HepG2 (cell line): Measurements from ENCODE around the gene CEBPZOS. TPM values are rescaled to one million over a fixed set of nuclear protein-coding genes. Genes with fewer than 3 reads are reported as not detected.

Experiments used
- HOXA5 ChIP-seq: sonication (generic); formaldehyde crosslinking; IDR thresholded peaks from 2 replicates; pipeline ENCODE4 v1.4.0; 2020; ENCODE audit warnings: missing genetic modification reagents
- NRL ChIP-seq: sonication (generic); formaldehyde crosslinking; IDR thresholded peaks from 2 replicates; pipeline ENCODE4 v1.5.0; 2020; ENCODE audit warnings: missing genetic modification reagents, mild to moderate bottlenecking, moderate library complexity, borderline replicate concordance
- PHF20 ChIP-seq: sonication (generic); formaldehyde crosslinking; IDR thresholded peaks from 2 replicates; pipeline ENCODE4 v1.5.0; 2020; ENCODE audit warnings: mild to moderate bottlenecking, missing genetic modification reagents
- RELA ChIP-seq: sonication (generic); formaldehyde crosslinking; IDR thresholded peaks from 2 replicates; pipeline ENCODE4 v1.4.0; 2020; ENCODE audit warnings: missing genetic modification reagents
- SNRNP70 ChIP-seq: fragments of 200-400 bp; formaldehyde crosslinking; IDR thresholded peaks from 2 replicates; pipeline ENCODE4 v1.6.1; 2017; ENCODE audit warnings: mild to moderate bottlenecking, low read depth, low read length, moderate library complexity
- SRSF1 ChIP-seq: fragments of 200-400 bp; formaldehyde crosslinking; optimal IDR thresholded peaks from 2 replicates; pipeline ENCODE3; 2017; ENCODE audit warnings: mild to moderate bottlenecking, low read depth, low read length, moderate library complexity
- TBX2 ChIP-seq: sonication (generic); formaldehyde crosslinking; IDR thresholded peaks from 2 replicates; pipeline ENCODE4 v1.5.0; 2020; ENCODE audit warnings: missing genetic modification reagents, mild to moderate bottlenecking, borderline replicate concordance
- ZFP62 ChIP-seq: sonication (generic); formaldehyde crosslinking; IDR thresholded peaks from 2 replicates; pipeline ENCODE4 v1.4.0; 2020; ENCODE audit warnings: missing genetic modification reagents
- ZNF256 ChIP-seq: sonication (generic); formaldehyde crosslinking; conservative IDR thresholded peaks from 2 replicates; pipeline ENCODE4 v1.4.0; 2020; ENCODE audit warnings: missing genetic modification reagents
- ZNF333 ChIP-seq: sonication (generic); formaldehyde crosslinking; IDR thresholded peaks from 2 replicates; pipeline ENCODE4 v1.4.0; 2020; ENCODE audit warnings: mild to moderate bottlenecking, missing genetic modification reagents, borderline replicate concordance
- ZNF543 ChIP-seq: sonication (generic); formaldehyde crosslinking; IDR thresholded peaks from 2 replicates; pipeline ENCODE4 v1.4.0; 2020; ENCODE audit warnings: mild to moderate bottlenecking, missing genetic modification reagents
- ZNF652 ChIP-seq: IDR thresholded peaks from 2 replicates; pipeline ENCODE4 v1.6.1; 2016; ENCODE audit warnings: low read depth, borderline replicate concordance
- polyA plus RNA-seq, 8 experiments: library from polyadenylated mRNA; depleted of rRNA in 3 of 8; stranded (reverse) in 7 of 8; unstranded in 1 of 8; fragments of >200 nt; fragmentation: Illumina TruSeq in 4 of 8; extraction: Trizol in 4 of 8; gene quantifications; 2 replicates each; pipeline versions ENCODE4 v1.2.1 to v1.2.3, GENCODE V29; 2011 to 2016; ENCODE audit warnings: low read depth in 4 of 8, missing spikeins in 1 of 8, mixed read lengths in 1 of 8; ENCODE audit not compliant: insufficient read depth in 1 of 8
- total RNA-seq, 5 experiments: library from RNA; depleted of rRNA; stranded (reverse); fragments of >200 nt; fragmentation: Illumina TruSeq; extraction: Trizol; gene quantifications; 2 replicates each; pipeline ENCODE4 v1.2.3, GENCODE V29; 2016; ENCODE audit warnings: low read depth in 1 of 5
- TF ChIP-seq, protein P1 (sequence below): sonication (generic); formaldehyde crosslinking; conservative IDR thresholded peaks from 2 replicates; pipeline ENCODE4 v1.5.0; 2020; ENCODE audit warnings: missing genetic modification reagents
- TF ChIP-seq, protein P2 (sequence below): sonication (generic); formaldehyde crosslinking; IDR thresholded peaks from 2 replicates; pipeline ENCODE4 v1.8.0; 2023; ENCODE audit warnings: mild to moderate bottlenecking, missing genetic modification reagents
- TF ChIP-seq, protein P3 (sequence below): sonication (generic); formaldehyde crosslinking; IDR thresholded peaks from 2 replicates; pipeline ENCODE4 v1.5.0; 2020; ENCODE audit warnings: missing genetic modification reagents

CEBPZOS gene
- total and polyA plus RNA-seq, 2 of the 13 experiments (the other 11 are each of a cell fraction or from before 2014, with no cell fraction given) = 18.6 to 44.7 TPM

DNA sequence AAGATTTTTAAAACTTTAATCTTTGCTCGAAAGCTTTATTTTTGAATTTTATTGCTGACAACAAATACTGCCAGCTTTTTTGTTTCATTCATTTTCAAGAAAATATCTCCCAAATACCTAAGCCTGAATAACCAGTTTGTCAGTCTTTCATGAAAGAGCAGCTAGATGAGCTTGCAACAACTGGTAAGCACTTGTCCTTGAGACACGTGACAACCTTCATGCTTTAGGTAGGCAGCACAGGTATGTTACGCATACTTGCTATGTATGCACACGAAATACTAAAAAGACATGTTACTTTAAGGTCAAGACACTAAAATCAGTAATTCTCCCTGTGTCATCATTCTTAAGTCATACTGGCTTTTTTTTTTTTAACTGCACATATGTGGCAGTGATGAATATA, 22.8 kb downstream of the CEBPZOS start (continued):
- TF ChIP-seq, protein P1, sequence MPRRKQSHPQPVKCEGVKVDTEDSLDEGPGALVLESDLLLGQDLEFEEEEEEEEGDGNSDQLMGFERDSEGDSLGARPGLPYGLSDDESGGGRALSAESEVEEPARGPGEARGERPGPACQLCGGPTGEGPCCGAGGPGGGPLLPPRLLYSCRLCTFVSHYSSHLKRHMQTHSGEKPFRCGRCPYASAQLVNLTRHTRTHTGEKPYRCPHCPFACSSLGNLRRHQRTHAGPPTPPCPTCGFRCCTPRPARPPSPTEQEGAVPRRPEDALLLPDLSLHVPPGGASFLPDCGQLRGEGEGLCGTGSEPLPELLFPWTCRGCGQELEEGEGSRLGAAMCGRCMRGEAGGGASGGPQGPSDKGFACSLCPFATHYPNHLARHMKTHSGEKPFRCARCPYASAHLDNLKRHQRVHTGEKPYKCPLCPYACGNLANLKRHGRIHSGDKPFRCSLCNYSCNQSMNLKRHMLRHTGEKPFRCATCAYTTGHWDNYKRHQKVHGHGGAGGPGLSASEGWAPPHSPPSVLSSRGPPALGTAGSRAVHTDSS = no peak
- TF ChIP-seq ZNF652 (no peak), TBX2 (no peak), HOXA5 (no peak), RELA (CRISPR knock-in tag) (no peak), PHF20 (CRISPR knock-in tag) (no peak), SRSF1 (no peak), NRL (CRISPR knock-in tag) (no peak), SNRNP70 (no peak), ZNF256 (CRISPR knock-in tag) (no peak), ZNF333 (CRISPR knock-in tag) (no peak), ZFP62 (CRISPR knock-in tag) (no peak), ZNF543 (no peak)
- TF ChIP-seq, protein P2, sequence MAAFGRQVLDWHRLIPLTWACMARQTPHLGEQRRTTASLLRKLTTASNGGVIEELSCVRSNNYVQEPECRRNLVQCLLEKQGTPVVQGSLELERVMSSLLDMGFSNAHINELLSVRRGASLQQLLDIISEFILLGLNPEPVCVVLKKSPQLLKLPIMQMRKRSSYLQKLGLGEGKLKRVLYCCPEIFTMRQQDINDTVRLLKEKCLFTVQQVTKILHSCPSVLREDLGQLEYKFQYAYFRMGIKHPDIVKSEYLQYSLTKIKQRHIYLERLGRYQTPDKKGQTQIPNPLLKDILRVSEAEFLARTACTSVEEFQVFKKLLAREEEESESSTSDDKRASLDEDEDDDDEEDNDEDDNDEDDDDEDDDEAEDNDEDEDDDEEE (CRISPR knock-in tag) = no peak
- TF ChIP-seq, protein P3, sequence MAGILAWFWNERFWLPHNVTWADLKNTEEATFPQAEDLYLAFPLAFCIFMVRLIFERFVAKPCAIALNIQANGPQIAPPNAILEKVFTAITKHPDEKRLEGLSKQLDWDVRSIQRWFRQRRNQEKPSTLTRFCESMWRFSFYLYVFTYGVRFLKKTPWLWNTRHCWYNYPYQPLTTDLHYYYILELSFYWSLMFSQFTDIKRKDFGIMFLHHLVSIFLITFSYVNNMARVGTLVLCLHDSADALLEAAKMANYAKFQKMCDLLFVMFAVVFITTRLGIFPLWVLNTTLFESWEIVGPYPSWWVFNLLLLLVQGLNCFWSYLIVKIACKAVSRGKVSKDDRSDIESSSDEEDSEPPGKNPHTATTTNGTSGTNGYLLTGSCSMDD (CRISPR knock-in tag) = no peak
